GM12865 (cell line): ENCODE measurements around the gene SARS1.
A peak's percentile ranks its signal among the peaks of the same experiment; 100 is the strongest.

Experiments used
- DNase-seq: peaks from one replicate; pipeline ENCODE4 v3.0.0; 2010; ENCODE audit warnings: low read depth
- H3K4me3 ChIP-seq: 2 replicates; pipeline ENCODE4 v1.5.1; 2011; ENCODE audit warnings: mild to moderate bottlenecking, low read depth, low read length, control low read depth
- TF ChIP-seq, protein P1 (sequence below): IDR thresholded peaks from 2 replicates; pipeline ENCODE4 v1.5.1; 2011; ENCODE audit warnings: low read length, control low read depth, low read depth, inconsistent platforms; ENCODE audit not compliant: insufficient read depth; ENCODE audit errors: missing control alignments

The SARS1 gene

DNA sequence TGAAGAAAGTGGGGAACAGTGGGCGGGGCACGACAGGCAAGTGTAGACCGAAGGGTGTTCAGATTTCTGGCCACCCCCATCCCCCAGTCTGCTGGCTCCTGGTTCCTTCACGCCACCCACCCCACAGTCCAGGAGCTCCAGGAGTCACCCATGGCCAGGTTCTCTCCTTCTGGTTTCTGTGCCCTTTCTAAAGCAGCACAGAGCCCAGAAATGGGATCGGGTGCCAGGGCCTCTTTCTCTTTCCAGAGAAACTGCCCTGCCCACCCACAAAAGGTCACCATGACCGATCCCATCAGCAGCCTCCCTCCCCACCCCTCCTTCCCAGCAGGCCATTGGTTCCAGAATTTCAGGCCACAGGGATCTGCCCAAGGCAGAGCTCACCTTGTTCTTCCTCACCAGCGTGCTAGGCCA, 32.4 kb downstream of the SARS1 start:
- DNase-seq: no peak
- H3K4me3 ChIP-seq: no peak overlapping the region
- TF ChIP-seq, protein P1, sequence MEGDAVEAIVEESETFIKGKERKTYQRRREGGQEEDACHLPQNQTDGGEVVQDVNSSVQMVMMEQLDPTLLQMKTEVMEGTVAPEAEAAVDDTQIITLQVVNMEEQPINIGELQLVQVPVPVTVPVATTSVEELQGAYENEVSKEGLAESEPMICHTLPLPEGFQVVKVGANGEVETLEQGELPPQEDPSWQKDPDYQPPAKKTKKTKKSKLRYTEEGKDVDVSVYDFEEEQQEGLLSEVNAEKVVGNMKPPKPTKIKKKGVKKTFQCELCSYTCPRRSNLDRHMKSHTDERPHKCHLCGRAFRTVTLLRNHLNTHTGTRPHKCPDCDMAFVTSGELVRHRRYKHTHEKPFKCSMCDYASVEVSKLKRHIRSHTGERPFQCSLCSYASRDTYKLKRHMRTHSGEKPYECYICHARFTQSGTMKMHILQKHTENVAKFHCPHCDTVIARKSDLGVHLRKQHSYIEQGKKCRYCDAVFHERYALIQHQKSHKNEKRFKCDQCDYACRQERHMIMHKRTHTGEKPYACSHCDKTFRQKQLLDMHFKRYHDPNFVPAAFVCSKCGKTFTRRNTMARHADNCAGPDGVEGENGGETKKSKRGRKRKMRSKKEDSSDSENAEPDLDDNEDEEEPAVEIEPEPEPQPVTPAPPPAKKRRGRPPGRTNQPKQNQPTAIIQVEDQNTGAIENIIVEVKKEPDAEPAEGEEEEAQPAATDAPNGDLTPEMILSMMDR: no peak

DNA sequence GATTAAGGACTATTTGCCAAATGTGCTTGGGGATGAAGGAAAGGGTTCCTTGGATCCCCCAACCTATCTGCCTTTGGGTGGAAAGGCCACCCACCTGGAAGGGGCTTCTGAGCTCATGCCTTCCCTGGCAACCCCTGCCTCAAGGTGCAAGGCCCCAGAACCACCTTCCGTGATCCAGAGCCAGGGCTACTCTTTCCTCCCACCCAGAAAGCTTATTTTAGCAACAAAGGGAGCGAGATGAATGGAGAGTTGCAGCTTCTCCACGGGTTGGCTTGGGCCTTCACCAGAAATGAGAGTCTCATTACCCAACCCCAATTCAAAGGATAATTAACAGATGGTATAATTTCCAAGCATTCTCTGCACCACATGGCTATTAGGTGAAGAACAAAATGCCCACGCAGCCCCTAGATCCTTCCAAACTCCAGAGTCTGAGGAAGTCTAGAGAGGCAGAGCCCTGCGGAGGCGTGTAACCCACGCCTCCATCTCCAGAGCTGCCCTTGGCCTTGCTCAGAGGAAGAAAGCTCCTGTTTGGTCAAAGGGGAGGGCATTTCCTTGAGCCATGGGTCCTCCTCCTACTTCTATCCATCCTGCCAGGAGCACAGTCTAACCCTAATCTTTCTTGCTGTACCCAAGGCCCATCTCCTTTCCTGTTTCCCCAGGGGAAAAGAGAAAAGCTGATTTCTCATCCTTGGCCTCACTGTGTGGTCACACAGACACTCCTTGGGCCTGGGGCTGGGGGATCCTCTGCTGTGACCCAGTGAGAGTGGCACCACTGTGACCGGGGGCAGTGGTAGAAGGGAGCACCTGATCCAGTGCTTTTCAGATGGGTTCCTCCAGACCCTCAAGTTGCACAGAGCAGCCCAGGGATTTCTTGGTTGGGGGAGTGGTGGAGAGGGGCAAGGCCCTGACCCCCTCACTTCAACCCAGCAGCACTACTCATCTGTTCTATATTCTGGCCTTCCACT, 34.0 kb downstream of the SARS1 start:
- no peak for DNase-seq
- no peak overlapping the region for H3K4me3 ChIP-seq
- TF ChIP-seq, protein P1: no peak

DNA sequence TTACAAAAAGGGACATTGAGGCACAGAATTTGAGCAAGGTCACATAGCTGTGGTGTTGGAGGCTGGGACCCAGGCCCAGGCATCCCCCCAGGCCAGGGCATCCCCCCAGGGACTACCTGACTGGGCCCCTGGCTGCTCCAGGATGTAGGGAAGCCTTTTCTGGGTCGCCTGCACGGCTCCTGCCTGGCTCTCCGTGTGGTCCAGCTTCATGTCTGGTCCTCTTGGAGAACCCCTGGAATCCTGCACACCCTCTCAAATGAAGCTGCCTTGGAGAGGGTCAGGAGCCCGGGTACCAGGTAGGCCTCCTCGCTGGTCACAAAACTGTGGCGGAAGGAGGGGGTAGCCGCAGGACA, 34.7 kb downstream of the SARS1 start:
- DNase-seq: no peak

DNA sequence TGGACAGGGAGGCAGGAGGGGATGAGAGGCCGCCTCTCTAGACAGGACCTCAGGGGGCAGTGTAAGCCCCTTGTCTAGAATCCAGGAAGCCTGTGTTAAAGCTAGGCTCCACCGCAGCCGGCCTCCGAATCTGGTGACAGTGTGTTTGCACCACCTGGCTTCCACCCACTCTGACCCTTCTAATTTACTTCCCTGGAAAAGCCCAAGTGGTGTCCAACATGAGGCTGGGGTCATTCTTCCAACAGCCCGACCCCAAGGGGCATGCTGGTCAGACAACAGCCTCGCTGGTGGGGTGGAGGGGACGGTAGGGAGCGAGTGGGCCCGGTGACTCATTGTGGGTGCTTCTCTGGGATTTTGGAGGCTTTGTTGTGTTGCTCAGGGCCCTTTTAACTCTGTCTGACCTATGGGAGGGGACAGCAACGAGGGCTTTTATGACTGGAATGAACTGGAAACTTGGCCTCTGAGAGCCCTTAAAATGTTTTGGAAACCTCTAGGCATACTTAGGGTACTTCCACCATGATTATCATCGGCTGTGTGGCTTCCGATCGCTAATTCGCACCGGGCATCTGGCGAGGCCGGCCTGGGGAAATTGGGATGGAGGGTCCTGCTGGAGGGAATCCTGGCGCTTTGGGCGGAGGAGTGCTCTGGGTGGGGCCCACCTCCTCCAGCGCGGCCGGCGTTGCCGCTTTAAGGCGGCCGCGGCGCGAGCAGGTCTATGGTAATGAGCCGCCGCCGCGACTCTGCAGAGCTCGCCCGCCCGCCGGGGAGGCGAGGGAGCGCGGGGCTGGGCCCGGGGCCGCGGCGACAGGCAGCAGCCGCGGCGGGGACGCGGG, 35.3 kb downstream of the SARS1 start, which contains the start of gene CELSR2:
TSS of gene CELSR2 (plus strand) at position 743 of the 833 bp plus-strand sequence. CDS start 541 bp downstream, outside the sequence.
- TF ChIP-seq, protein P1: no peak
- DNase-seq: peak; percentile 72
- H3K4me3 ChIP-seq: peak within 1 kb of the TSS; percentile 39

More for the DNA sequence above, 34.7 kb downstream of the SARS1 start:
- TF ChIP-seq, protein P1: no peak
- H3K4me3 ChIP-seq: no peak overlapping the region

DNA sequence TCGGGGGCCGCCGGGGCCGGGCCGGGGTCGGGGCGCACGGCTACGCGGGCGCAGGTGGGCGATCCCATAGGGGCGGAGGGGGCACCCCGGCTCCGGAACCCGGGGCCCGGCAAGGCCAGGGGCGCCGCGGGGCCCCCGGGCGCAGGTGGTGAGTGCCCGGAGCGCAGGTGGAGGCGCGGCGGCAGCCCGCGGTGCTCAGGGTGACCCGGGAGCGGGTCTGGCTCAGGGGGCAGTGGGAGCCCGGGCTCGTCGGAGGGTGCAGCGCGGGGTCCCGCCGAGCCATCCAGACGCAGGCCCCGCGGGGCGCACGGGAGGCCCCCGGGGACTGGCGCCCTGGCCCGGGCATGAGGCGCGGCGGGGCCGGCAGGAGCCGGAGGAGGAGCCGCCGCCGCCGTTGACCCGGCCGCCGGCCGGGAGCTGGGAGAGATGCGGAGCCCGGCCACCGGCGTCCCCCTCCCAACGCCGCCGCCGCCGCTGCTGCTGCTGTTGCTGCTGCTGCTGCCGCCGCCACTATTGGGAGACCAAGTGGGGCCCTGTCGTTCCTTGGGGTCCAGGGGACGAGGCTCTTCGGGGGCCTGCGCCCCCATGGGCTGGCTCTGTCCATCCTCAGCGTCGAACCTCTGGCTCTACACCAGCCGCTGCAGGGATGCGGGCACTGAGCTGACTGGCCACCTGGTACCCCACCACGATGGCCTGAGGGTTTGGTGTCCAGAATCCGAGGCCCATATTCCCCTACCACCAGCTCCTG, 36.1 kb downstream of the SARS1 start:
- H3K4me3 ChIP-seq: peak overlapping the region; percentile 16; the same call in 1 of the 2 replicates
- TF ChIP-seq, protein P1: no peak
- no peak for DNase-seq

DNA sequence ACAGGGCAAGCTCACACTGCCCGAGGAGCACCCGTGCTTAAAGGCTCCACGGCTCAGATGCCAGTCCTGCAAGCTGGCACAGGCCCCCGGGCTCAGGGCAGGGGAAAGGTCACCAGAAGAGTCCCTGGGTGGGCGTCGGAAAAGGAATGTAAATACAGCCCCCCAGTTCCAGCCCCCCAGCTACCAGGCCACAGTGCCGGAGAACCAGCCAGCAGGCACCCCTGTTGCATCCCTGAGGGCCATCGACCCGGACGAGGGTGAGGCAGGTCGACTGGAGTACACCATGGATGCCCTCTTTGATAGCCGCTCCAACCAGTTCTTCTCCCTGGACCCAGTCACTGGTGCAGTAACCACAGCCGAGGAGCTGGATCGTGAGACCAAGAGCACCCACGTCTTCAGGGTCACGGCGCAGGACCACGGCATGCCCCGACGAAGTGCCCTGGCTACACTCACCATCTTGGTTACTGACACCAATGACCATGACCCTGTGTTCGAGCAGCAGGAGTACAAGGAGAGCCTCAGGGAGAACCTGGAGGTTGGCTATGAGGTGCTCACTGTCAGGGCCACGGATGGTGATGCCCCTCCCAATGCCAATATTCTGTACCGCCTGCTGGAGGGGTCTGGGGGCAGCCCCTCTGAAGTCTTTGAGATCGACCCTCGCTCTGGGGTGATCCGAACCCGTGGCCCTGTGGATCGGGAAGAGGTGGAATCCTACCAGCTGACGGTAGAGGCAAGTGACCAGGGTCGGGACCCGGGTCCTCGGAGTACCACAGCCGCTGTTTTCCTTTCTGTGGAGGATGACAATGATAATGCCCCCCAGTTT, 36.9 kb downstream of the SARS1 start:
- TF ChIP-seq, protein P1: no peak
- no peak overlapping the region for H3K4me3 ChIP-seq

More for the DNA sequence above, 36.9 kb downstream of the SARS1 start:
- no peak for DNase-seq
